Erythroblast (primary cell): ENCODE results near the gene SLC44A3.

ENCODE experiments used
- DNase-seq, 2 experiments: peaks; one replicate each; lab custom pipeline; 2025; lab: John Stamatoyannopoulos, UW
- GATA1 ChIP-seq: IDR thresholded peaks from 2 replicates; pipeline ENCODE4 v1.6.1; 2011; ENCODE audit warnings: low read depth, mild to moderate bottlenecking, control low read depth, low read length, moderate library complexity
- POLR2A ChIP-seq: IDR thresholded peaks from 2 replicates; pipeline ENCODE4 v1.6.1; 2011; ENCODE audit warnings: mild to moderate bottlenecking, low read length

SLC44A3 gene

DNA sequence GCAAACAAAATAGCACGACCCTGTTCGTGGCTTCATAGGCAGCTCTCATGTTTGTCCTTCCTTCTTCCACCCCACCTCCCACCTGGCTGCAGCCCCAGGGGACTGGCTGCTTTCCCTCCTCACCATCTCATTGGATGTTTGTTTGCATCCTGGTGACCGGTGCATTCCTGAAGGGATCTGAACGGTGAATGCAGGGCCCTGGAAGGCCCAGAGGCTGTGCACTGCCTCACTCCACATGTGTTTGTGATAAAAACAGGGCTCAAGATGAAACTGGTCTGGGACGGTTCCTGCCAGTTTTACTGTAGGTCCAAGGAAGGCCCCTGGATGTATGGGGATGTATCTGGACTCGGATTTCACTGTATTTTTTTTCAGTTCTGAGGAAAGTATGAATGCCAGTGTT is 63.9 kb downstream of the SLC44A3 start:
- peak in 1 of 2 experiments; percentile 9 for DNase-seq
- no peak for TF ChIP-seq POLR2A
- no peak for TF ChIP-seq GATA1

DNA sequence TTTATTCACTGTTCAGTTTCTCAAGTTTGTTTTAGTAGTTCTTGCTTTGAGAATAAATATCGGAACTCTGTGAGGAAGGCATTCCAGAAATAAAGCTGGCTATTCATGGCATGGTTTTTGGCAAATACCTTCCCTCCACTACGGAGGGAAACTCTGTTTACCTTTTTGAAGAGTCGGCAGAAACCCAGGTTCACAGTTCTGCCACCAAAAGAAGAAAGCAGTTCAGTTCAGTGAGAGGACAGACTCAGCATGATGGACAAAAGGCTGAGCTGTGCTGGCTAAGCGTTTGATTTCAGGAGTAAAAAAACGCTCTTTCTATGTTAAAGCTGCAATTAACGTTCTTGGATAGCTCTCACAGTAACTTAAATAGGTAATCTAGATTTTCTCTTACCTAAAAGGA is 64.3 kb downstream of the SLC44A3 start:
- TF ChIP-seq GATA1 (no peak), POLR2A (no peak)
- no peak for DNase-seq

DNA sequence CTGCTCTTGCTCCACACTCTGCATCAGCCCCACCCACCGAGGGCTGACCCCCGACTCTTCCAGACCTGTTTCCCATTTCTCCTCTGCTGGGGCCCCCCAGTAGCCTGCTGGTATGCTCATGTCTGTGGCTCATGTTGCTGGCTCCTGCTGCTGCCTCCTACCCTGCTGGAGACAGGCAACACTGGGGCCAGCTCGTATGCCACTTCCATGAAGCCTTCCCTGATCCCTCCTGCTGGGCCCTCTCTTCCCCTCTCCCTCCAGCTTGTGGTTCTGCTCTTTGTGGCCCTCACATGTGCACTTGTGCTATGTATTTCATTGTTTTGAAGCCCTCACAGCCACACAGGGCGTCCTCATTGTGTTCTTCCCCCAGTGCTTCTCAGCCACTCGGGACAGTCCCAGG is 66.2 kb downstream of the SLC44A3 start:
- DNase-seq: no peak
- TF ChIP-seq POLR2A (no peak), GATA1 (no peak)

DNA sequence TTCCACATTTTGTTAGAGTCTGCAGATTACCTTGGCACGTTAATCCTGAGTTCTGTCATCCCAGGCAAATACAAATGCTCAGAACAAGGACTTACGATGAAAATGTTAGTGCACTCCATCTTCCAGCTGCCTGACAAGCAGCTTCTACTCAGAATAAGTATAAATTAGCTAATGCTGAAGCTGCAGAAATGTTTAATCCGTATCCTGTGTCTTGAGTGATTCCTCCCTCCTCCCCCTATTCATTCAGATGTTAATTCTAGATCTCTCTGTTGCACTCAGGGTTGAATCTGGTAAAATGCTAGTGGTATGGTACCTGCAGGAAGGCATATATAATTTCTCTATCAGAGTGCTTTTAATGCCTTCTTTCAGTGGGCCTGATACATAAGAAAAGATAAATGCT is 66.9 kb downstream of the SLC44A3 start:
- no peak for DNase-seq
- no peak for TF ChIP-seq GATA1

DNA sequence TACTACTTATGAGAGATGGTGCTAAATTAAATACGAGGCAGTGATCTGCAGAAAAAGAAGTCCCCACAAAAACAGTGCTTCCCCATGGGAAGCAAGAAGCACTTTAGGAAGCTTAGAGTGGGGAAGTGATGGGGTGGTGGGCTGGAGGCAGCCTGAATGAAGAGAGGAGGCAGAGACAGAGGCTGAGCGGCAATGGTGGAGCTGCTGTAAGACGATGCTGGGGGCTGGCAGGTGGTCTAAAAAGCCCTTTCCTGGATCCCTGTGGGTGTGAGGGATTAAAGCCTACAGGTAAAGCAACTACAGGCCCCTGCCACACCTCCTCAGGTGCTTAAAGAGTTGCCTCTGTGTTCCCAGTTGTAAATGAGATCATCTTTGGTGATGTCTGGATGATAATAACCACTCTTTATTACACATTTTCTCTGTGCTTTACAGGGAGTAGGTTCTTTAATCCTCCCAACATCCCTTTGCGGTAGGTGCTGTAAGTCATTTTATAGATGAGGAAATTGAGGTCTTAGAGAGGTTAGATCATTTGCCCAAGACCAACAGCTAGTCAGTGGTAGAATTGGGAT is 67.5 kb downstream of the SLC44A3 start:
- TF ChIP-seq POLR2A: no peak
- TF ChIP-seq GATA1: no peak

DNA sequence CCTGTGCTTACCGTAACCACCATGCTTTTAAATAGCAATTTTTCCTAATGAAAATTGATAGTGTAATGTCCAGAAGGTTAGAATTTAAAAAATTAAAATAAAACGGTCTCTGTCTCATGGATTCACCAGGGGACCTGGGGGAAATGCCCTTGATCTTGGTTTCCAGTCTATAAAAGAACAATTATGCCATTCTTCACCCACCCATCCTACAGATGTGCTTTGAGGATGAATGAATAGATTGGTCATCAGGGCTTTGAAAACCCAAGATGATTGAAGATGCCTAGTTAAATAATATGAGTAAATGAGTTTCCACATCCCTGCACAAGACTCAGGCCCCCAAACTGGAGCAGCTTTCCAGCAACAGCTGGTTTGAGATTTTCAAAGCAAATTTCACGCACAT is 68.0 kb downstream of the SLC44A3 start:
- no peak for DNase-seq
- no peak for TF ChIP-seq GATA1

More for the DNA sequence above, 67.5 kb downstream of the SLC44A3 start:
- no peak for DNase-seq

DNA sequence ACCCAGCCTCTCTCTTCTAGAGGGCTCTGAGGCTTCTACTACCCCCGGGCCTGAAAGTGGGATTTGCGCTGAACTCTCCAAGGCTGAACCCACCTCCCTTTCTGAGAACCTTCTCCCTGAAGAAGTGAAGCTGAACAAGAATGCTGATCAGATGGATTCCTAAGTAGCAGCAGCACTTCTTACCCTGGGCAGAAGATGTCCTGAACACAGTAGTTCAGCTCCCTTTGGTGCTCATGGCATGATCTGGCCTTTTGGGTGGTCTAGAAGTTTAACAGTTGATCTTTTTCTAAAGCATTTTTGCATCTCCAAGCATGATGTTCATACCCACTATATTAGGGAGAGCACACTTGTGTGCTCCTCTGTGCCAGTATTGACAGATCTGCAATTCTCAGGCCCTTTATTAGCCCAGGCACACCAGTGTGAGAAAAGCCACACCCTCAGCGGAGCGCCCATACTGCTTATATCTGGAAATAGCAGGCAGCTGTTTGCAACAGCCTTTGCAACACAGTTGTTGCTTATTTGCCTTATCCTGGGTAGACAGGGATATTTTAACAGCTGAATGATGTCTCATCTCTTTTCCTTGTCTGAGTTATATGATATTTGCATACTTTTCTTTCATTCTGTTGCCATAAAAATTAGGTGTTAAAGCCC is 72.6 kb downstream of the SLC44A3 start:
- peak; percentile 93 to 96 for DNase-seq
- TF ChIP-seq POLR2A (peak; percentile 94), GATA1 (peak; percentile 23)

DNA sequence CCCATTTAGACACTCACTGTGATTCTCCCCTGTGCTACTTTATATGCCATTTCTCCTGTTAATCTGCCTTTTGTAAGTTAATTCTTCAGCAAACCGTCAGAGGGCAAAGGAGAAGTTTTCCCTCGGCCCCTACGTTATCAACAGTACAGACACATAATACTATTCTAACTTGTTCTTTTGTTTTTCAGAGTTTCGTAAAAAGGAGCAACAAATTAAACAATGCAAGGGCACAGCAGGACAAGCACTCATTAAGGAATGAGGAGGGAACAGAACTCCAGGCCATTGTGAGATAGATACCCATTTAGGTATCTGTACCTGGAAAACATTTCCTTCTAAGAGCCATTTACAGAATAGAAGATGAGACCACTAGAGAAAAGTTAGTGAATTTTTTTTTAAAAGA is 74.5 kb downstream of the SLC44A3 start:
- peak in 1 of 2 experiments; percentile 33 for DNase-seq
- TF ChIP-seq GATA1 (no peak), POLR2A (no peak)

DNA sequence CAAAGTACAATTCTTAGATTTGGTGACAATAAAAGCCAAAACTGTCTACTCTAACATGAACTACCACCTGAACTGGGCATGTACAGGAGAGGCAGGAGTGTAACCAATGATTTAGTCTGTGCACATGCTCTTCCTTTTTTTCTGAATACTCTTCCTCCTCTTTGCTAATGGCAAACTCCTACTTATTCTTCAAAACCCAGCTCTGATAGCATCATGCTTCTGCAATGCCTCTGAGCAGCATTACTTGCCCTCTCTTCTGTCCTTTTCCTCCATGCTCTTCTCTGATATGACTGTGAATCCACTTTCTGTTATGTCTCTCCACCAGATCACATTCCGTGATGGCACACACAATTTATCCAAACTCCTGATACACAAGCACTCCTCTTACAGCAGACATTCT is 75.4 kb downstream of the SLC44A3 start:
- no peak for DNase-seq
- TF ChIP-seq GATA1 (no peak), POLR2A (no peak)

DNA sequence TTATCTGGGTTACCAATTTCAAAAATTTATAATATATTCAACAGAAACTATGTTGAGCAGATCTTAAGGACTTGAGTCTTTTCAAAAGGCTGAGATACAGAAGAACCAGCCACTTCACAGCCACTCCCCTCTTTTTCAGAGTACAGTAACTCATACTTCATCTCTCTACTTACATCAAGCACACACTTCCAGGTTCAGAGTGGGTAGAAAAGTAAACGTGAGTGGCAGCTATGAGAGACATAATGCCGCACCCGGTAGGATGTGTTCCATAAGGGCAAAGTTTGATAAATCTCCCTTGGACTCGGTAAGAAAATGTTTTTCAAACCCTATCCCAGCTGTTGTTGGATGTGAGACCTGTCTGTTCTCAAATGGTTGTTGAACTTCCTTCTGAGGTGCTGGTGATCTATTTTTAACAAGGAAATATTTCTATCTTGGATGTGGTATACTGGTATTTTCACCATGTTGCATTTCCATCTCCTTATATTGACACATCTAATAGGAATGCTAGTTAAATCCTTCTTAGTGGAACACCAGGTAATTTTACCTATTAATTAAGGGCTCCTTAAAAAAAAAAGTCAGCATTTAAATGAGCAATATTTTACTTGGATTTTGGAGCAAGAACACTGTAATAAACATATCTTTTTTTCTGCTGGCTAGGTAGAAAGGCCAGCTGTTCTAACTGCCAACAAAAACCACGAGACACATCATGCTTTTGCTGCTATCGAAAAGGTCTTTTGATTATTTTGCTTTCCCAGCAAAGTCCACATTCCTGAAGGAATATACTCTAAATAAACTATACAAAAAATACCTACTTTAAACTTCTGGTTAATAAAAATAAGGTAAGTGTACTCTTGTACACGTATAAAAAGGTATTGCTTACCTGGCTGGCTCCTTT is 78.6 kb downstream of the SLC44A3 start:
- DNase-seq: no peak
- TF ChIP-seq POLR2A (no peak), GATA1 (no peak)

DNA sequence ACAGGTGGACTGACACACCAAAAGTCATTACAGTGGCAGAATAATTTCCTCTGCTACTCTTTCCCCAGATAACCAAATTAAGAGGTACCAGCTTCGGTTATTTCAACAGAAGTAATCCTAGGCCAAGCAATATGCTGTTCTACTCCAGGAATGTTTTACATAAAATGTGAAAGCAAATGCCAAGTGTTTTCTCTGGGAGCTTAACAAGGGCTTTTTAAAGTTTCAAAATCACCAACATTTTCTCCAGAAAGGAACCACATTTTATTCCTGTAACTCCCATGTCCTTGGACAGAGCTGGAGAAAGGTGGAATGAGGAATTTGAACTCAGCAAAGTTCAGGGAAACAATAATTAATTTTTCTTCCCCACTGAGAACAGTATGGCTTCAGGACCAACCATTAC is 79.6 kb downstream of the SLC44A3 start:
- no peak for TF ChIP-seq POLR2A
- no peak for TF ChIP-seq GATA1
- no peak for DNase-seq

DNA sequence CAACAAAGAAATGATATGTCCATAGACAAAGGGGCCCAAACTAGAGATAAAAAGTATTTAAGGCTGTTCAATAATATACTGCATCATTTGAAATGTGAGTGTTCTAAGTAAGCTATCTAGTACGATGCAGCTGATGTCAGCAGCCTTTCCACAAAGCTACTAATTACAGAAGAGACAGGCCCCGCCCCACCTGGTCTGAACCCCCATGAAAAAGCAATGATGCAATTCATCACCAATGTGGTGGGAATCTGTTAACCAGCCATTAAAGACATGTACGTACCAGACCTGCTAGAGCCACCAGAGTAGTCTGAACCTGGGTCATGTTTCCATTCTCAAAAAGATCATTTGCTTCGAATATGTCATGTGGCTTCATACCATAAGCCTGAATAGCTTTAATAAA is 81.7 kb downstream of the SLC44A3 start:
- TF ChIP-seq POLR2A: no peak
- TF ChIP-seq GATA1: no peak
- peak; percentile 56 to 79 for DNase-seq

DNA sequence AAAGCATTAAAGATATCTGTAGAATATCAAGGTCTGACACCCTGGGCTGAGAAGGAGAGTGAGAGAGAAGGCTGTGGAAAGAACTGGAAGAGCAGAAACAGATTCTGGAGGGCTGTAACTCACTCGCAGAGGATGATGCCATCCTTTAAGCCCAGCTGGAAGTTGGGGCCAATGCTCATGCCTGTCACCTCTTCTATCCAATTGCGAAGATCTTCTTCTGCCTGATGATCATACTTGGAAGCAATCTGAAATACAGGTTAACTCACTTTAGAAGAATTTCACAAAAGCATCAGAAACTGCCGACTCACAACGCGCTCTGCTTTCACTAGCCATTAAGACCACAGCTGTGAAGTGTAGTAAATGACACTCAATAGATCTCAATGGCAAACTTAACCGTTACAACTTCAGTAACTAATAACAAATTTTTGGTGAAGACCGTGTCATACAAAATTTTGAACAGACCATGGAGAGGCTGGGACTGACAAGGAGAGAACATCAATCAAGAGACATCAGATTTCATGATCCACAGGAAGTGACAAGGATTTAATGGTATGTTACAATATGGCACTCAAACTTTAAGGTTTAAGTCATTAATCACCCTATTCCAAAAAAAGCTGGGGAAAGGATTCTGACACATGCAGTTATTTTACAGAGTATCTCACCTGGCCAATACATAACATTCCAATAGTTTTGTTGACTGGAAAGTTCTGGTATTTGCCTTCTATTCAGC is 83.3 kb downstream of the SLC44A3 start:
- peak in 1 of 2 experiments; percentile 16 for DNase-seq
- TF ChIP-seq POLR2A: no peak
- TF ChIP-seq GATA1: no peak

DNA sequence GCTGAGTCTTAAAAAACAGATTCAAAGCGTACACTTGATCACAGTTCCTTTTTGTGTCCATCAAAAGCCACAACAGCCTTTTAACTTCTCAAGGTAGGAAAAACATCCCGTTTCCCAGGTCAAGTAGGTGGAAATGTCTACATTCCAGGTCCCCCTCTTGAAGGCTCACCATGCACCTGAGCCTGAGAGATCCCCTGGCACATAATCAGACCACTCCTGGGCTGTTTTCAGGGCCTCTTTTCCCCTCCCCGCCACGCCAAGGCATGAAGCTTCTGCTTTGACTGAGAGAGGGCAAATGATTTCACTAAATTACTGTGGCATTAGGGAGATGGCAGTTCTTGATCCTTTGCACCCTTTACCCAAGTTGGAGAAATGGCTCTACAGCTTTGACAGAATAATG is 85.0 kb downstream of the SLC44A3 start:
- DNase-seq: no peak
- TF ChIP-seq GATA1 (no peak), POLR2A (no peak)
